Activated T-helper 2 cell treated with anti-CD3 and anti-CD28 coated beads, Interferon-gamma antibody, Interleukin-2, Interleukin-4, amounts not matched to agents 10 μg/mL and 5 μg/mL and 100 μg/mL, durations not matched to agents 14 hours and 24 hours and 36 hours (primary cell): ENCODE measurements around the gene NAIF1. TPM values are rescaled to one million over a fixed set of nuclear protein-coding genes. Genes with fewer than 3 reads are reported as not detected.
"Not testable (repeated sequence)": the region's sequence is repeated elsewhere in the genome, so short reads cannot be mapped to it uniquely, and the experiment has no call there.

Experiments used
- DNase-seq: peaks from one replicate; pipeline ENCODE4 v3.0.0; 2021; ENCODE audit warnings: low spot score
- H3K27ac Mint-ChIP-seq: one replicate; pipeline ENCODE4 v1.8.0; 2021; ENCODE audit warnings: mixed read lengths
- H3K27me3 Mint-ChIP-seq: one replicate; pipeline ENCODE4 v1.8.0; 2021; ENCODE audit warnings: low read depth, mixed read lengths
- H3K36me3 Mint-ChIP-seq: one replicate; pipeline ENCODE4 v1.8.0; 2021; ENCODE audit warnings: low read depth, mixed read lengths
- H3K4me1 Mint-ChIP-seq: one replicate; pipeline ENCODE4 v1.8.0; 2021; ENCODE audit warnings: low read depth, mixed read lengths
- H3K4me3 Mint-ChIP-seq: one replicate; pipeline ENCODE4 v1.8.0; 2021; ENCODE audit warnings: low read depth, mild to moderate bottlenecking, moderate library complexity, mixed read lengths
- H3K9me3 Mint-ChIP-seq: one replicate; pipeline ENCODE4 v1.8.0; 2021; ENCODE audit warnings: mixed read lengths
- intact Hi-C: fragments of 100-400 bp; cut with micrococcal nuclease; formaldehyde crosslinking; loops from one replicate; pipeline ENCODE4 v1.15.1; 2023
- total RNA-seq: library from RNA; stranded (reverse); gene quantifications from 2 replicates; pipeline ENCODE4 v1.2.3, GENCODE V29; 2022

NAIF1 gene
- total RNA-seq, 1 donor from 2014 or later, result 10.5 TPM

DNA sequence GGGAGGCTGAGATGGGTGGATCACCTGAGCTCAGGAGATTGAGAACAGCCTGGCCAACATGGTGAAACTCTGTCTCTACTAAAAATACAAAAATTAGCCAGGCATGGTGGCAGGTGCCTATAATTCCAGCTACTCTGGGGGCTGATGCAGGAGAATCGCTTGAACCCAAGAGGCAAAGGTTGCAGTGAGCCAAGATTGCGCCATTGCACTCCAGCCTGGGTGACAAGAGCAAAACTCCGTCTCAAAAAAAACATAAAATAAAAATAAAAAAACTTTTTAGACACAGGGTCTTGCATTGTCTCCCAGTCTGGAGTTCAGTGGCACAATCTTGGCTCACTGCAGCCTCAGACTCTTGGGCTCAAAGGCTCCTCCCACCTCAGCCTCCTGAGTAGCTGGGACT, 30.6 kb downstream of the NAIF1 start:
- H3K4me3 Mint-ChIP-seq, intact Hi-C loops, H3K36me3 Mint-ChIP-seq, H3K27me3 Mint-ChIP-seq, DNase-seq, H3K27ac Mint-ChIP-seq, H3K9me3 Mint-ChIP-seq: not testable (repeated sequence)
- H3K4me1 Mint-ChIP-seq, result peaks cover 23% of the 10 kb centered on the region

DNA sequence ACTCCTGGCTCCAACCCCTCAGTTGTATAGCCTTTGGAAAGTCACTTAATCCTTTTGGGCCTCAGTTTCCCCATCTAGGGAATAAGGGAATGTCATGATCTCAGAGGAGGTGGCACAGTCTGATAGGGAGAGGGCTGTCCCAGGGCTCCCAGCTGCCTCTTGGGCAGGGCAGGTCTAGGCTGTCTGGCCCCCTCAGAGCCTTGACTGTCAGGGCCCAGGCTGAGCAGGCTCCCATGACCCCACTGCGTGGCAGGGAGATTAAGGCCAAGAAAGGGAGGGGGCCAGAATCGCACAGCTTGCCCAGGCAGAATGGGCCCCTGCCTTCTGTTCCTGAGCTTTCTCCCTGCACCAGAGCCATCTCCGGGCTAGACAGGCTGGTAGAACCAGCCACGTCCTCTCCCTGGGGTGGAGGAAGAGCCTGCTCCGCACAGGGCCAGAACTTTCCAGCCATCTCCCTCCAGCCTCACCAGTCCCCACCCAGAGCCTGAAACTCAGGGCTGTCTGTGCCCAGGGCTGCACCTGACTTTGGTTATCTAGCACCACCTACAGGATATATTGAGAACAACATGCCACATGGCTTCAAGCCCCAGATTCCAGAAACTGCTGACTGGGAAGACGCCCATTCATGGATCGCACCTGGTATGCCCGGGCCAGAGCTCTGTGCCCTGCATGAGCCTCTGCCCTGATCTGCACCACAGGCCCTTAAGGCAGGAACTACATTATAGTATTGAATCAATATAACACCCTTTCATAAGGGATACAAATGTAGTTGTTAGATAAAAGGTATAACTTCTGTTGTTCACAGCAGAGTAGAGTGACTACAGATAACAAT, 32.1 kb downstream of the NAIF1 start:
- no peak overlapping the region for H3K4me3 Mint-ChIP-seq
- H3K27me3 Mint-ChIP-seq, result no peaks in the 10 kb centered on the region
- intact Hi-C loops, result loop anchor here (1.0 to 5.0 kb wide), 3 partner anchors 80 to 248 kb away; partner anchors contain the start of gene CDK9
- no peak overlapping the region for H3K27ac Mint-ChIP-seq
- no peaks in the 10 kb centered on the region for H3K36me3 Mint-ChIP-seq
- H3K9me3 Mint-ChIP-seq, result peaks cover 3% of the 10 kb centered on the region
- peak; percentile 65 for DNase-seq
- H3K4me1 Mint-ChIP-seq, result peaks cover 24% of the 10 kb centered on the region

DNA sequence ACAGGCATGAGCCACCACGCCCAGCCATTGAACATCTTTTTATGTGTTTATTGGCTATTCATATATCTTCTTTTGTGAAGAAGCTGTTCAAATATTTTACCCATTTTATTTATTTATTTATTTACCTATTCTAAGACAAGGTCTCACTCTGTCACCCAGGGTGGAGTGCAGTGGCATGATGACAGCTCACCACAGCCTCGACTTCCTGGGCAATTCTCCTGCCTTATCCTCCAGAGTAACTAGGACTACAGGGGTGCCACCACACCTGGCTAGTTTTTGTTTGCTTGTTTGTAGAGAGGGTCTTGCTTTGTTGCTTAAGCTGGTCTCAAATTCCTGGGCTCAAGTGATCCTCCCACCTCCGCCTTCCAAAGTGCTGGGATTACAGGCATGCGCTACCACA, 33.5 kb downstream of the NAIF1 start:
- H3K4me1 Mint-ChIP-seq, result peaks cover 33% of the 10 kb centered on the region
- H3K27me3 Mint-ChIP-seq, result no peaks in the 10 kb centered on the region
- H3K4me3 Mint-ChIP-seq, result no peak overlapping the region
- no peaks in the 10 kb centered on the region for H3K36me3 Mint-ChIP-seq
- intact Hi-C loops, result loop anchor here (2.0 to 5.0 kb wide), 2 partner anchors 33 to 246 kb away; partner anchors contain the start of genes CDK9 and NAIF1
- H3K27ac Mint-ChIP-seq, result no peak overlapping the region
- no peak for DNase-seq
- peaks cover 3% of the 10 kb centered on the region for H3K9me3 Mint-ChIP-seq

DNA sequence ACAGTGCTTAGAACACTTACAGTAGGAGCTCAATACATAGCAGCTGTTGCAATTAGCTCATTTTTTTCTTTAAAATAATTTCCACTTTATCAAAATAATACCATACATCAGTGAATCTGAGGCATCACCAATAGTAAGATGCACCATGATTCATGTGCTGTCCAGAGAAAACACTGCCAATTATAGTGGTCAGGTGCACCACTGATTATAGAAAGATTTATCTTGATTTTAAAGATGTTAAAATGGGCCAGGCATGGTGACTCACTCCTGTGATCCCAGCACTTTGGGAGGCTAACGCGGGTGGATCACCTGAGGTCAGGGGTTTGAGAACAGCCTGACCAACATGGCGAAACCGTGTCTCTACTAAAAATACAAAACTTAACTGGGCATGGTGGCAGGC, 39.4 kb downstream of the NAIF1 start:
- Mint-ChIP-seq H3K36me3 (no peaks in the 10 kb centered on the region), H3K4me1 (peaks cover 70% of the 10 kb centered on the region), H3K9me3 (peaks cover 3% of the 10 kb centered on the region), H3K27ac (peak overlapping the region; percentile 92), H3K4me3 (peak overlapping the region; percentile 8), H3K27me3 (no peaks in the 10 kb centered on the region)
- intact Hi-C loops, result no loop called here
- DNase-seq, result no peak

DNA sequence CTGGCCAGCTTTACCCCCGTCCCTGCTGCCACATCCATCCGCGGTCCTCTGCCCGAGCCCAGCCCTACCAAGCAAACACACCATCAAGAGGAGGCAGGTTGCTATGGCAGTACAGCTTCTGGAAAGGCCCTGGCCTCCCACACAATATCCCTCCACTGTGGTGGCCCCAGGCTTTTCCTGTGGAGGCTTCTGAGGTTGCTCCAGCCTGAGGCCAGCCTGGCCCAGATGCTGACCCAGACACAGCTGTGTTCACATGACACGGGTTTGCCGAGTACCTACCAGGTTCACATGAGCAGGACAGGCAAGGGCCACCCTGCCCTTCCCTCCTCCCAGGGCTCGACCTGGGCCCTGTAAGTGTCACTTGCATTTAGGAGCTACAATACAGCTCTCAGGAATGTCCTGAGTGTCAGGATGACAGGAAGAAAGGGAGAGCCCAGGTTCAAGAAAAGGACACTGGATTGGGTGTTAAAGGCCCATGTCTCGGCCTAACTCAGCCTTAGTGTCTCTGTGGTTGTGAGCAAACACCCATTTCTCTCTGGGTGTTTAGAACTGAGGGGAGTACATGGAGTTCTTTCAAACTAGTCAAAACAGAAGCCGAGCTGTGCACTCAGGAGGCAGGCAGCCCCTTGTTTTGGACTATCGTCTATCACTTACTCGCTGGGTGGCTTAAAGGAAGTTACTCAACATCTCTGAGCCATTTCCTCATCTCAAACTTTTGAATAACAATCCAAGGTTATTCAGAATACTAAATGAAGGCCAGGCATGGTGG, 40.2 kb downstream of the NAIF1 start:
- Mint-ChIP-seq H3K4me3 (peak overlapping the region; percentile 65), H3K9me3 (peaks cover 3% of the 10 kb centered on the region), H3K27ac (peak overlapping the region; percentile 92), H3K4me1 (peaks cover 76% of the 10 kb centered on the region), H3K36me3 (no peaks in the 10 kb centered on the region), H3K27me3 (no peaks in the 10 kb centered on the region)
- intact Hi-C loops, result loop anchor here (1.0 kb wide), 4 partner anchors 20 to 71 kb away; no protein-coding TSS in a partner anchor
- DNase-seq, result peak; percentile 44

DNA sequence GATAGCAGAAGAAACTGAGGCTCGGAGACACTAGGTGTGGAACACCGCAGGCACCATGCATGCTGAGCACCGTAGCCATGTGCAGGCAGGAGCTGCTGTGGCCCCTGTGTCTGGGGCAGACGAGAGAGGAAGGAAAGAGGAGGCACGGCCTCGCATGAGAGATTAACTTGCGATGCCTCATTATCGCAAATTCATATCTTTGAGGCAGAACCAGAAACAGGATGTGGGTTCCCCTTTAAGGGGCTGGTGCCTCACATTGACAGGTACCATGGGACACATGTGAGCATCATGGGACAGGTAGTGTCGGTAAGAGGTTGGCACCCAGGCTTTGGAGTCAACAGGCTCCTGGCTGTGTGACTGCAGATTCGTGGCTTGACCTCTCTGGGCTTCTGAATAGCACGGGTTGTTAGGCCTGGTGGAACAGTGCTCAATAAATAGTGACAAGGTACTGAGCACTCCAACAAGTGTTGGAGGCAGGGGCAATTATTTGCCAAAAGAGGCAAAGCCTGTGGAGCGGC, 40.8 kb downstream of the NAIF1 start:
- intact Hi-C loops, result loop anchor here (1.0 kb wide), 4 partner anchors 19 to 72 kb away; no protein-coding TSS in a partner anchor
- Mint-ChIP-seq H3K27ac (peak overlapping the region; percentile 92), H3K4me3 (peak overlapping the region; percentile 65), H3K9me3 (peaks cover 3% of the 10 kb centered on the region), H3K27me3 (no peaks in the 10 kb centered on the region), H3K4me1 (peaks cover 75% of the 10 kb centered on the region), H3K36me3 (no peaks in the 10 kb centered on the region)
- DNase-seq, result peak; percentile 84

DNA sequence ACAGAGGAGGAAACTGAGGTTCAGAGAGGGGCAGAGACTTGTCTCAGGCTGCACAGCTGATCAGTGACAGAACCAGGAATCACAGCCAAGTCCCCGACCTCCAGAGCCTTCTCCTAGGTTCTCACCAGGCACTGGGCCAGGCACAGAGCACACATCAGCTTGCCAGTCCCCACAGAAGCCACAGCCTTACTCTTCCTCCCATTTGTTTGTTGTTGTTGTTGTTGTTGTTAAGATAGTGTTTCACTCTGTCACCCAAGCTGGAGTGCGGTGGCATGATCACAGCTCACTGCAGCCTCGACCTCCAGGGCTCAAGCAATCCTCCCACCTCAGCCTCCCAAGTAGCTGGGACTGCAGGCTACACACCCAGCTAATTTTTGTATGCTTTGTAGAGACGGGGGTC, 41.4 kb downstream of the NAIF1 start:
- intact Hi-C loops, result loop anchor here (1.0 kb wide), 4 partner anchors 18 to 73 kb away; no protein-coding TSS in a partner anchor
- H3K4me3 Mint-ChIP-seq, result peak overlapping the region; percentile 65
- peak overlapping the region; percentile 92 for H3K27ac Mint-ChIP-seq
- H3K27me3 Mint-ChIP-seq, result no peaks in the 10 kb centered on the region
- peak; percentile 22 for DNase-seq
- peaks cover 1% of the 10 kb centered on the region for H3K9me3 Mint-ChIP-seq
- no peaks in the 10 kb centered on the region for H3K36me3 Mint-ChIP-seq
- H3K4me1 Mint-ChIP-seq, result peaks cover 79% of the 10 kb centered on the region

DNA sequence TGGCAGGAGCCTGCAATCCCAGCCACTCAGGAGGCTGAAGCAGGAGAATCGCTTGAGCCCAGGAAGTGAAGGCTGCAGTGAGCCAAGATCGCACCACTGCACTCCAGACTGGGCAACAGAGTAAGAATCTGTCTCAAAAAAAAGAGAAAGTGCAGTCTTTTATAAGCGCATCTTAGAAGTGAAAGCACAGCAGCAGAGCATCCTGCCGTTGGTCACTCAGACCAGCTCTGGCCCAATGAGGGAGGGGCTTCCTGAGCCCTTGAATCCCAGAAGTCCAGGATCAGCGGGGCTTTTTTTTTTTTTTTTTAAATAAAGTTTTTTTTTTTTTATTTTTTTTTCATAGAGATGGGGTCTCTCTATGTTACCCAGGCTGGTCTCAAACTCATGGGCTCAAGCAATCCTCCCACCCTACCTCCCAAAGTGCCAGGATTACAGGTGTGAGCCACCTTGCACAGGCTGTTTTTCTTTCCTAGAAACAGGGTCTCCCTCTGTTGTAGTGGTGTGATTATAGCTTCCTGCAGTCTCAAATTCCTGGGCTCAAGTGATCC, 42.3 kb downstream of the NAIF1 start:
- DNase-seq, result no peak
- Mint-ChIP-seq H3K9me3 (no peaks in the 10 kb centered on the region), H3K4me1 (peaks cover 75% of the 10 kb centered on the region), H3K36me3 (no peaks in the 10 kb centered on the region), H3K4me3 (no peak overlapping the region), H3K27me3 (no peaks in the 10 kb centered on the region), H3K27ac (no peak overlapping the region)
- intact Hi-C loops, result no loop called here

DNA sequence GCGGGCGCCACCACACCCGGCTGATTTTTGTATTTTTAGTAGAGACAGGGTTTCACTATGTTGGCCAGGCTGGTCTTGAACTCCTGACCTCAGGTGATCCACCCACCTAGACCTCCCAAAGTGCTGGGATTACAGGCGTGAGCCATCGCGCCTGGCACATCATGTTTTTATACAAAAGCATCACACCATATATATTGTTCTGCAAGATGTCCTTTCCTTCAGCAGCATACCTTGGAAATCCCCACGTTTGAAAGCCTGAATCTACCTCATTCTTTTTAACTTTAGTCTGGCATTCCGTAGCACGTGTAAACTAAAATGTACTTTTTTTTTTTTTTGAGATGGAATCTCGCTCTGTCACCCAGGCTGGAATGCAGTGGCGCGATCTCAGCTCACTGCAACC, 43.4 kb downstream of the NAIF1 start:
- H3K4me3 Mint-ChIP-seq, H3K27me3 Mint-ChIP-seq: not testable (repeated sequence)
- peak overlapping the region; percentile 37 for H3K27ac Mint-ChIP-seq

DNA sequence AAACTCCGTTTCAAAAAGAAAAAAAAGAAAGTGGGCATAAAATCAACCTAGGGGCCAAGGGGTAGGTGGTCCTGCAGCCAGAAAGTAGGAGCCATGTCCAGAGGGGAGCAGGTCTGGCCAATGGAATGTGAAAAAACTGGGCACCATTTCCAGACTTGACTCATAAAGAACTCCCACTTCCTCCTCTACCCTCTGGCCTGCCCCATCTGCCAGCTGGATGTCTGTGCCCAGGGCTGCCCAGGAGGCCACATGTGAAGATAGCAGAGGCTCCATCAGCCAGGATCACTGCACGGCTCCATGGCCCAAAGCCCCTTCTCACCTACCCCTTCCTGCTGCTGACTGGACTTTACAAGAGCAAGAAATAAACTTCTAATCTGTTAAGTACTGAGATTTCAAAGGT, 44.2 kb downstream of the NAIF1 start:
- H3K27ac Mint-ChIP-seq, result no peak overlapping the region
- H3K4me1 Mint-ChIP-seq, result peaks cover 66% of the 10 kb centered on the region
- no peaks in the 10 kb centered on the region for H3K9me3 Mint-ChIP-seq
- intact Hi-C loops, result no loop called here
- no peak for DNase-seq
- no peaks in the 10 kb centered on the region for H3K27me3 Mint-ChIP-seq
- H3K4me3 Mint-ChIP-seq, result no peak overlapping the region
- H3K36me3 Mint-ChIP-seq, result no peaks in the 10 kb centered on the region

More for the DNA sequence above, 43.4 kb downstream of the NAIF1 start:
- H3K36me3 Mint-ChIP-seq, intact Hi-C loops, DNase-seq, H3K9me3 Mint-ChIP-seq: not testable (repeated sequence)
- peaks cover 69% of the 10 kb centered on the region for H3K4me1 Mint-ChIP-seq

DNA sequence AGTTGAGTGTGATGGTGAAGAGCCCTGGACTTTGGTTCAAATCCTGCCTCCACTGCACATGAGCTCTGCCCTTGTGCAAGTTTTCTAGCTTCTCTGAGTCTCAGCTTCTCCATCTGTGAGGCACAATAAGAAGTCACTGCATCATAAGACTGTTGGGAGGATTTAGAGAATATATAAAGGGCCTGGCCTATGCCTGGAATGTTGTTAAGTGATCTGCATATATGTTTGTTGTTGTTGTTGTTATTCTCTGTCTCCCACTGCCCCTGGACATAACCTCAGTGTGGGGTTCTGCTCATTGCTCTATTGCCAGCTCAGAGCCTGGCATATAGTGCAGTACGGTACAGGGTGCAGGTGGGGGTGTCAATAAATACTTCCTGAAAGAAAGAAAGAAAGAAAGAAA, 46.0 kb downstream of the NAIF1 start:
- H3K36me3 Mint-ChIP-seq, result no peaks in the 10 kb centered on the region
- H3K27ac Mint-ChIP-seq, result no peak overlapping the region
- no peaks in the 10 kb centered on the region for H3K9me3 Mint-ChIP-seq
- no peak overlapping the region for H3K4me3 Mint-ChIP-seq
- intact Hi-C loops, result no loop called here
- no peak for DNase-seq
- H3K4me1 Mint-ChIP-seq, result peaks cover 51% of the 10 kb centered on the region
- no peaks in the 10 kb centered on the region for H3K27me3 Mint-ChIP-seq

DNA sequence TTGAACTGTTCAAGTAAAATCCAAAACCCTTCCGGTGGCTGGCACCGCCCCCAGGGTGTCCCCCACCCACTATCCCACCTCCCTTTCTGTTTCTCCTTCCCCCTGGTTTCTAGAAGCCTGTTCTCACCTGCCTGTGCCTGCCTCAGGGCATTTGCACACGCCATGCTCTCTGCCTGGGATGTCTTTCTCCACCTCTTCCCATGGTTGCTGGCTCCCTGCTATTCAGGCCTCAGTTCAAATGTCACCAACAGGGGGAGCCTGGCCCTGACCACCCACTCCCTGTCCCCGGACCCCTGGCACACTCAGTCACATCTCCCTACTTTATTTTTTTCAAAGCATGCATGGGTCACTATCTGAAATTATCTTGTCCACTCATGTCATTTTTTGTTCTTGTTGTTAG, 46.4 kb downstream of the NAIF1 start:
- no peaks in the 10 kb centered on the region for H3K9me3 Mint-ChIP-seq
- H3K4me1 Mint-ChIP-seq, result peaks cover 47% of the 10 kb centered on the region
- no peak overlapping the region for H3K27ac Mint-ChIP-seq
- no peaks in the 10 kb centered on the region for H3K27me3 Mint-ChIP-seq
- intact Hi-C loops, result no loop called here
- no peaks in the 10 kb centered on the region for H3K36me3 Mint-ChIP-seq
- DNase-seq, result no peak
- no peak overlapping the region for H3K4me3 Mint-ChIP-seq
